T-helper 1 cell (primary cell): ENCODE data around the gene PRPF40B.

ENCODE experiments used
- DNase-seq, 5 donors: peaks; one replicate each; pipeline ENCODE4 v3.0.0-alpha.2; 2012 to 2020

The PRPF40B gene

DNA sequence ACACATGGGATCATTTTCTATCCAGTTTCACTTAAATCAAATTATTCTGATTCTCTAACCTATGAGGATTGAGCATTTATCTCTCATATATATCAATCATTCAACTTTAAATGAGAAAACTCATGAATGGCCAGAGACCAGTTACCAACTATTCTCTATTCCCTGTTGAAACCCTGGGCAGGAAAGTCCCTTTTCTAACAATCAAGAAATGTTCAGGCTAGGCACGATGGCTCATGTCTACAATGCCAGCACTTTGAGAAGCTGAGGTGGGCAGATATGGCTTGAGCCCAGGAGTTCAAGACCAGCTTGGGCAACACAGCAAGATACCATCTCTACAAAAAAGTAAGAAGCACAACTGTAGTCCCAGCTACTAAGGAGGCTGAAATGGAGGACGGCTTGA, 65.9 kb downstream of the PRPF40B start:
- DNase-seq = no peak

DNA sequence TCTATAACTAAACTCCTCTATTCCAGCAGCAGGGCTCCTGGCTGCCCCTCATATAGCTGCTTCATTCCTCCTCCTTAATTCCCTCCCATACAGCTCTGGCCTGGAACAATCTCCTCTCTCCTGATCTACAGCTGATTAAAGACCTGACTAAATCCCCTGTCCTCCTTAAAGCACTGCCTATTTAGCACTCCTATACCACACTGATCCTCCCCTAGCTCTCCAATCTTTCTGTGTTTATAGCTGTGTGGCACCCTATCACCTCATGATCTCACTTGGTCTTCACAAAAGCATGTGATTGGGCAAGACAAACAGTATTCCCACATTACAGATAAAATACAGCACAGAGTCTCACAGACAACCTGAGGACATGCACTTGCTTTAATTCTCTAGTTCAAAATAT, 66.4 kb downstream of the PRPF40B start:
- no peak for DNase-seq

DNA sequence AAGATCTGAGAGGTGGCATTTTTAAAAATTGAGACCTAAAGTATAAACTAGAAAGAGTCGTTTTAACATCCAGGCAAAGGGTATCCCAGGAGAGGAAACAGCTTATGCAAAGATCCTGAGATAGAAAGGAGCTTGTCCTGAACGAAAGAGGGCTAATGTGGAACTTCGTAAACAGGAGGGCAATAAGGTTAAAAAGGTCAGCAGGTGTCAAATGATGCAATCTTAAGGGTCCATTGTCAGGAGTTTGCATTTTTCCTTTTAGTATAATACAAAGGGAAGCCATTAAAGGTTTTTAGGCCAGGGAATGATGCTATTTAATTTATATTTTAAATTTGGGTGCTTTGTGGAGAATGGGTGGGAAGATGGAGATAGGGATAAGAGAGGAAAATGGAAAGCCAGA, 69.5 kb downstream of the PRPF40B start:
- DNase-seq = no peak

DNA sequence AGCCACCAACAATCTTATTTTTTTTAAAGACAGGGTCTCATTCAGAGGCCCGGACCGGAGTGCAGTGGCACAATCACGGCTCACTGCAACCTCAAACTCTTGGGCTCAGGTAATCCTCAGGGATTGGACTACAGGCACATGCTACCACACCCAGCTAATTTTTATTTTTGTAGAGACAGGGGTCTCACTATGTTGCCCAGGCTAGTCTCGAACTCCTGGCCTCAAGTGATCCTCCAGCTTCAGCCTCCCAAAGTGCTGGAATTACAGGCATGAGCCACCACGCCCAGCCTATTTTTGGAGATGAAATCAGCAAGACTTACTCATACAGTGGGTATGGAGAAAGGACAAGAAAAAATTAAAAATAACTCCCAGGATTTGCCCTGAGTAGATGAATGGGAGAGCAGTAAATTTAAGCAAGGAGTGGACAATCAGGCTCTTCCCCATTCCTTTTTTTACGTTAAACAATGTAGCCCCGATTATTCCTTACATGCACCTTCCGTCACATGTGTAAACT, 70.6 kb downstream of the PRPF40B start:
- DNase-seq = no peak
